ENCODE data around the gene PAM16. TPM values are rescaled to one million over a fixed set of nuclear protein-coding genes. Genes with fewer than 3 reads are reported as not detected.
"Not testable (repeated sequence)": the region's sequence is repeated elsewhere in the genome, so short reads cannot be mapped to it uniquely, and the experiment has no call there.

PAM16 gene
- total RNA-seq = 10 to 100 TPM; 57.6 to 61.9 (median 59.7) TPM
- 131 TPM for polyA plus RNA-seq
- long read RNA-seq, donor 1, transcript PAM16-201 (5 exons, 587 nt) = major isoform, 12 of 15 reads
- long read RNA-seq, donor 1, partial matches to known transcripts = 0 of 15 reads
- long read RNA-seq, donor 1, other reads (novel, unspliced or antisense) = 1 of 15 reads
- long read RNA-seq, donor 2, transcript PAM16-201 (5 exons, 587 nt) = major isoform, 35 of 40 reads
- long read RNA-seq, donor 2, partial matches to known transcripts = 1 of 40 reads
- long read RNA-seq, donor 2, other reads (novel, unspliced or antisense) = 2 of 40 reads
- long read RNA-seq, donor 3, partial matches to known transcripts = 1 of 17 reads
- long read RNA-seq, donor 3, other reads (novel, unspliced or antisense) = 12 of 17 reads
- long read RNA-seq, donor 4, transcript PAM16-201 (5 exons, 587 nt) = major isoform, 14 of 19 reads
- long read RNA-seq, donor 4, partial matches to known transcripts = 2 of 19 reads
- long read RNA-seq, donor 4, other reads (novel, unspliced or antisense) = 2 of 19 reads

DNA sequence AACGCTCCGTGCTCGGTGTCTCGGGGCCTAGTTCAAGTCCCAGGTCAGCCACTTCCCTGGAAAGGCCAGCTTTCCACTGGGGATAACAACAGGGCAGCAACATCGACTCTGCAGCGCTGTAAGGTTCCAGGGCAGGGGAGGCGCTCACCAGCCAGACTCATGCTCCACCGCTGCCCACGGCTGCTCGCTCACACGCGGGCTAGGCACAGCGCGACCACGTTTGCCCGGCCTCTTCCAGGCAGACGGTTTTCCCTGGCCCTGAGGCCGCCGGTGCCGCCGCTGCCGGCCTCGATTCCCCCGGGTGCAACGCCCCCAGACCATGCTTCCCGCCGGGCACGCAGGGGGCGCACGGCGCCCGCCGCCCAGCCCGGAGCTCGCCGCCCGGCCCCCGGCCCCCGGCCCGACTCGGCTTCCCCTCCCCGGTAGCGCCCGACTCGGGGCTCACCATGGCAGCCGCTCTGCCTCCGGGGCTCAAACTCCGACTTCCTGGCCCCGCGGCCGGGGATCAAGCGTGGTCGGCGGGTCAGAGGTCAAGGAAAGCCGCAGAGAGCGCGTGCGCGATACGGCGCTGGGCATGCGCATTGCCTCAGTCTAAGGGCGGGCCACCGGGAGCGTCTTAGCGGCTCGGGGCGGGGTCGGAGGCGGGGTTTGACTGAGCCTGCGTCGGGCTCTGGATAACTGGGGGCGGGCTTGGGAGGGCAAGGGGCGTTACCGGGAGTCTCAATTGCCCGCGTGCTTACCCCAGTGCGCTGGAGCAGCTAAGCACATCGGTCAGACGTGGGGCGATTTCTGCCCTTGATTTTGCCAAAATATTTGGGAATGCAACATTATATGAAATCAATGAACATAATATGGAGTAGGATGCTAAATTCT lies at the start of gene PAM16:
PAM16 (minus strand) TSS at position 535 of the 873 bp plus-strand sequence; CDS start at position 448, 87 bp downstream.
- Histone ChIP-seq H3K4me1 (ENCODE audit: control insufficient read depth, insufficient read depth, low read length) (peaks cover 4% of the 10 kb centered on the region), H3K27ac (ENCODE audit: low read length) (peak within 1 kb of the TSS; percentile 61), H3K4me3 (ENCODE audit: low read length) (peak within 1 kb of the TSS; percentile 94), H3K27me3 (ENCODE audit: control insufficient read depth, insufficient read depth) (no peaks in the 10 kb centered on the region), H3K9me3 (ENCODE audit: control insufficient read depth, low read length) (no peaks in the 10 kb centered on the region)
- WGBS = under 1% methylated on average over 81 of the region's 81 CpGs
- ATAC-seq (peak; percentile 95 to 96), DNase-seq (peak; percentile 98 to 99 (median 99))
- intact Hi-C loops (cut with DNase I) = no loop called here

- Histone ChIP-seq H3K9me3 (ENCODE audit: control insufficient read depth, low read length) (no peaks in the 10 kb centered on the region), H3K4me1 (ENCODE audit: control insufficient read depth, insufficient read depth, low read length) (no peaks in the 10 kb centered on the region), H3K4me3 (ENCODE audit: low read length) (no peak overlapping the region), H3K27me3 (ENCODE audit: control insufficient read depth, insufficient read depth) (no peaks in the 10 kb centered on the region), H3K27ac (ENCODE audit: low read length) (no peak overlapping the region)
- intact Hi-C loops (cut with DNase I) = no loop called here
- 90% methylated on average over 9 of the region's 9 CpGs for WGBS
- ATAC-seq (no peak), DNase-seq (no peak)
These were observed 48.0 kb upstream of the PAM16 start for GRCh38 chr16:4399001-4399730.

DNA sequence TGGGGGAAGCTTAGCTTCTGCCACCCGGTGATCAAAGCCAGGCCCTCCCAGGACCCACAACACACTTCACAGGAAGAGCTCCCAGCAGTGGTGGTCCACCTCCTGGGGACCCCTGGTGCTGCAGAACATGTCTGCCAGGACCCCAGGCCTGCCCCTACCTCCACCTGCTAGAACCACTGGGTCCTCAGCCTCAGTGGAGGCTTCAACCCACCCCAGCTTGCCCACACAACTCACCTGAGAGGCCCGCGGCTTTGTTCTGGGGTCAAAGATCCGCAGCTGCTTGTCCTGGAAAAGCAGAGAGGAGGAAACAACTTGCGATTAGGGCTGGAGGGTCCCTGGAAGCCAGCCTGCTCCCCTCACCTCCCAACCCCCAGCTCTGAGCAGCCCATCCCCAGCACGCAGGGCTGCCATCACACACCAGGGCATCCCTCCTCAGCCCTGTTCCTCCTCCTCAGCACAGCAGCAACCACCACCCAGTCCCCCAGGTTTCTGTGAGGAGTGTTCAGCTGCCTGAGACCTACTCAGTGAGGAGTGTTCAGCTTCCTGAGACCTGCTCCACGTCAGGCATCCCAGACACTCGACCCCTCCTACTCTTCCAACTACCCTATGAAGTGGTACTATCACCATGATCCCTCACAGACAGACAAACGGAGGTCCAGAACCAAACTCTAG lies 44.1 kb upstream of the PAM16 start:
- Histone ChIP-seq H3K4me3 (ENCODE audit: low read length) (no peak overlapping the region), H3K9me3 (ENCODE audit: control insufficient read depth, low read length) (no peaks in the 10 kb centered on the region), H3K27me3 (ENCODE audit: control insufficient read depth, insufficient read depth) (no peaks in the 10 kb centered on the region), H3K27ac (ENCODE audit: low read length) (no peak overlapping the region), H3K4me1 (ENCODE audit: control insufficient read depth, insufficient read depth, low read length) (no peaks in the 10 kb centered on the region)
- ATAC-seq (no peak), DNase-seq (no peak)
- 77% methylated on average over 9 of the region's 9 CpGs for WGBS
- intact Hi-C loops (cut with DNase I) = no loop called here

GRCh38 chr16:4393850-4394249 lies 42.7 kb upstream of the PAM16 start:
- H3K9me3 ChIP-seq (ENCODE audit: control insufficient read depth, low read length); ATAC-seq; H3K4me1 ChIP-seq (ENCODE audit: control insufficient read depth, insufficient read depth, low read length); H3K4me3 ChIP-seq (ENCODE audit: low read length); intact Hi-C loops (cut with DNase I); H3K27me3 ChIP-seq (ENCODE audit: control insufficient read depth, insufficient read depth); H3K27ac ChIP-seq (ENCODE audit: low read length): not testable (repeated sequence)
- peak in 1 of 3 donors; percentile 43 for DNase-seq
- whole genome bisulfite sequencing = 94% methylated on average over 15 of the region's 15 CpGs

DNA sequence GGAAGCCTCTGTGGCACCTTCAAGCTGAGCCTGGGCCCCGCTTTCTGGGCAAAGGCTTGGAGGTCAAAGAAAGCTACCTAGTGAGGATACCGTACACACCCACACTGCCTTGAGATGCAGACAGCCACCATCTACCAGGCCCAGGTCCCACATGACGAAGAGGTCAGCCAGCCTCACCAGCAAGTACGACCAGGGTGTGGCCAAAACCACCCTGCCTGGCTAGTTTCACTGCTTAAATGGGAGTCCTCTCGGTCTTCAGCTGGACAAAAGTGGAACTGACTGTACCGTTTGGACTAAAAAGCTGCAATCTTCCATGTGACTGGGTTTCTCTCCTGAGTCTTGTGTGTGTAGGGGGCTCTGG lies 42.1 kb upstream of the PAM16 start:
- no peak overlapping the region for H3K4me3 ChIP-seq (ENCODE audit: low read length)
- ATAC-seq (no peak), DNase-seq (peak in 1 of 3 donors; percentile 13)

DNA sequence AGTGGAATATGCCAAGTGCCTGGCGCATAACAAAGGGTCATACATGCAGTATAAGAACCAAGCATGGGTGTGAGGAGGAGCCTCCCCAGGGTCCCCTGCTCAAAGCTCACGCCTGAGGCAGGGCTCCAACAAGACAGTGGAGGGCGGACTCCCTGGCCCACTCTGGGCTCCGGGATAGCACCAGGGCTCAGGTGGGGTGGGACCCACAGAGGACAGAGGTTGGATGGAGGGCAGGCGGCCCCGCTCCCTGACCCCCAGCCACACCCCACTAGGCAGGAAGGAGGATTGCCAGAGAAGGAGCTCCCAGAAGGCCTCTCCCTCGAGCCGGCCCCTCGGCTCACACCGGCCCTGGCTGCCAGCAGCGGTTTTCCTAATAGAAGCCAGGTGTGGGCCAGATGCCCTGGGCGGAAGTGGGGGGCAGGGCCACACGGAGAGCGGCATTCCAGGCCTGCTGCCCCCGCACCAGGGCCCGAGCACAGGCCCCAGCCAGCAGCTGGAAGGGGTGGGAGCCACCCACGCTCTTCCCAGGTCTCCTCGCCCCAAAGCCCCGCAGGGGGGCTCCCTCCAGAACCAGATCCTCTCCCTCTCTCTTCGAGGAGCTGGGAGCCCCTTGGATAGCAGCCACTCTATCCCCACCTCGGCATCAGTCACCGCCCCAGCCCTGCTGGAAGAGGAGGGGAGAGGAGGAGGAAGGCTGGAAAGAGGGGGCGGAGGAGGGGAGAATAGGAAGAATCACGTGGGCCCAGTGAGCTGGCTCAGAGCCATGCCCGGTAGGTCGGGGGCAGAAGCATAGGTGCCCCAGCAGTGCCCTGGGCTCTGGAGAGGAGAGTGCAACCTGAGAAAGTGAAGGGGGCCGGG lies 41.5 kb upstream of the PAM16 start:
- Histone ChIP-seq H3K4me3 (ENCODE audit: low read length) (no peak overlapping the region), H3K27me3 (ENCODE audit: control insufficient read depth, insufficient read depth) (no peaks in the 10 kb centered on the region), H3K27ac (ENCODE audit: low read length) (no peak overlapping the region), H3K9me3 (ENCODE audit: control insufficient read depth, low read length) (no peaks in the 10 kb centered on the region), H3K4me1 (ENCODE audit: control insufficient read depth, insufficient read depth, low read length) (peaks cover 2% of the 10 kb centered on the region)
- intact Hi-C loops (cut with DNase I) = no loop called here
- peak; percentile 24 to 74 (median 62) for DNase-seq
- WGBS = 47% methylated on average over 27 of the region's 27 CpGs
- ATAC-seq = peak in 1 of 2 donors; percentile 5

More for the DNA sequence above, 42.1 kb upstream of the PAM16 start:
- no peaks in the 10 kb centered on the region for H3K9me3 ChIP-seq (ENCODE audit: control insufficient read depth, low read length)
- intact Hi-C loops (cut with DNase I) = no loop called here
- no peaks in the 10 kb centered on the region for H3K27me3 ChIP-seq (ENCODE audit: control insufficient read depth, insufficient read depth)
- H3K27ac ChIP-seq (ENCODE audit: low read length) = no peak overlapping the region
- peaks cover 2% of the 10 kb centered on the region for H3K4me1 ChIP-seq (ENCODE audit: control insufficient read depth, insufficient read depth, low read length)
- 65% methylated on average over 6 of the region's 6 CpGs for WGBS

- H3K27me3 ChIP-seq (ENCODE audit: control insufficient read depth, insufficient read depth) = no peaks in the 10 kb centered on the region
- ATAC-seq (no peak), DNase-seq (peak; percentile 11 to 60 (median 51))
- intact Hi-C loops (cut with DNase I) = no loop called here
- no peaks in the 10 kb centered on the region for H3K9me3 ChIP-seq (ENCODE audit: control insufficient read depth, low read length)
- H3K27ac ChIP-seq (ENCODE audit: low read length) = no peak overlapping the region
- 88% methylated on average over 22 of the region's 22 CpGs for WGBS
- peaks cover 2% of the 10 kb centered on the region for H3K4me1 ChIP-seq (ENCODE audit: control insufficient read depth, insufficient read depth, low read length)
- no peak overlapping the region for H3K4me3 ChIP-seq (ENCODE audit: low read length)
These were observed 40.7 kb upstream of the PAM16 start for GRCh38 chr16:4391631-4392381.

GRCh38 chr16:4390266-4391260 lies 39.4 kb upstream of the PAM16 start:
- Histone ChIP-seq H3K27me3 (ENCODE audit: control insufficient read depth, insufficient read depth) (no peaks in the 10 kb centered on the region), H3K27ac (ENCODE audit: low read length) (no peak overlapping the region), H3K4me1 (ENCODE audit: control insufficient read depth, insufficient read depth, low read length) (peaks cover 2% of the 10 kb centered on the region), H3K9me3 (ENCODE audit: control insufficient read depth, low read length) (no peaks in the 10 kb centered on the region), H3K4me3 (ENCODE audit: low read length) (no peak overlapping the region)
- WGBS = 87% methylated on average over 18 of the region's 18 CpGs
- intact Hi-C loops (cut with DNase I) = no loop called here
- peak in 2 of 3 donors; percentile 14 to 49 for DNase-seq
- no peak for ATAC-seq
